IPS-11a (cell line): ENCODE results near the gene NQO2.
A peak's percentile ranks its signal among the peaks of the same experiment; 100 is the strongest.
"Not testable (repeated sequence)": the region's sequence is repeated elsewhere in the genome, so short reads cannot be mapped to it uniquely, and the experiment has no call there.

Experiments used
- H3K4me3 ChIP-seq: one replicate; pipeline ENCODE4 v1.5.1; 2013; ENCODE audit warnings: low read depth, low read length, control low read depth

The NQO2 gene

DNA sequence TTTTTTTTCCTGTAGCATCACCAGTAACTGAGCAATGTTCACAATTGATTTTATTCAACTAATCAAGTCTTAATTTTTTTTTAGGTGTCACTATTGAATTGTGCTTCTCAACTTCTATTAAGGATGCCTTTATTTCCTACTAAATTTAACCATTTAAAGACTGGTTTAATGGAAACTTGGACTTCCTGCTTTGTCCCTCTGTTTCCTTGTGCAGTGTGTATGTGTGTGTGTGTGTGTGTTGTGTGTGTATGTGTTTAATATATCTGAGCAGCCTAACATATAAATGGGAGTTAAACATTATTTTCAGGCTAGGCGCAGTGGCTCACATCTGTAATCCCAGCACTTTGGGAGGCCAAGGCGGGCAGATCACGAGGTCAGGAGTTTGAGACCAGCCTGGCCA, 30.1 kb upstream of the NQO2 start:
- no peak overlapping the region for H3K4me3 ChIP-seq

DNA sequence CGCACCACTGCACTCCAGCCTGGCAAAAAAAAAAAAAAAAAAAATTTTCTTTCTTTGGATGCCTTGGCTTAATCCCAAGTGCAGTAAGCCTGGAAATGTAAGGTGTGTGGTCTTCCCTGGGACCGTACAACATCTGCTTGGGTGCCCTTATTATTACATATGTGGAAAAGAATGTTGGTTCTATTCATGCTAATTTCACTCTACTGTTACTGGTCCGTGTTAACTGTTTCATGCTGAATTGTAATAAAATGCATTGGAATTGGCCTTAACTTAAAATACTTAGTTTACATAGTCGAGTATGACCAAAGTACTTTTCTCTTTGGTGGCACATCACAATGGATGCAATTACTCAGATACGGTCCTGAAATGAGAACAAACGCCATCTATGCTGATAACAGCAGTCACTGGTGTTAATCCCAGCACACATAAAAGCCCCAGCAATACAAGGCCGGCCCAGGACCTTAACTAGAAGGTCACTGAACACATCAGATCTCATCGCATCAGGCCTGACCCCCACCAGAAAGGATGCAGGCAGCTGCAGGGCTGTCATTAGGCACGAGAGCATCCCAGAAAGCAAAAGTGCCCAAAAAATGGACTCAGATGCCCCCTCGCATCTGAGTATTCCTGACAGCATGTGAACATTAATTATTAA, 29.5 kb upstream of the NQO2 start:
- H3K4me3 ChIP-seq: no peak overlapping the region

DNA sequence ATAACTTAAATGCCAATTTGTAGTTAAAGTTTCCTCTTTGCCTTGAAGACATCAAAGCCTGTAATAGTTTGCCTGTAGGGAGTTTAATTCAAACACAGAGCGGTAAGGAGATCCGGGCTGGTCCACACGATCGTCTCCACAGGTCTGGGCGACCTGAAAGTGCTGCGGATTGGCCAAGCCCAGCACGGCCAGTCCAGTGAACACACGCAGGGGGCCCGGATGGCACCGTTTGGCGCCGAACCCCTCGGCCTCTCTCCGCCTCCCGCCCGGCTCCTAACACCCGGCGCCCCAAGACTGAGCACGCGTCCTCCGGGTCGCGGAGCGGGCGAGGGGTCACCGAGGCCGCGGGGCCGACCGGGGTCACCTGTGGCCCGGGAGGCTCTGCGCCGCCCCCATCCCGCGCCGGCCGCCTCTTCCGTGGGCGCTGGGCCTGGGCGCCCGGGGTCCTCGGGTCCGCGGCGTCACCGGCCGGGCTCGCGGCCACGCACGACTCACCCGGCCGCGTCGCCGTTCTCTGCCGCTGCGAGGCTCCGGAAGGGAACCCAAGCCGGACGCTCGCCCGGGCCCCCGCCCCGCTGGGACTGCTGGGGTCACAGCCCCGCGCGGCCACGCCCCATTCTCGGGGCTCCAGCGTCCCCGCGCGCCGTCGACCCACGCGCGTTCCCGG, 28.8 kb upstream of the NQO2 start:
- peak overlapping the region; percentile 50 for H3K4me3 ChIP-seq

DNA sequence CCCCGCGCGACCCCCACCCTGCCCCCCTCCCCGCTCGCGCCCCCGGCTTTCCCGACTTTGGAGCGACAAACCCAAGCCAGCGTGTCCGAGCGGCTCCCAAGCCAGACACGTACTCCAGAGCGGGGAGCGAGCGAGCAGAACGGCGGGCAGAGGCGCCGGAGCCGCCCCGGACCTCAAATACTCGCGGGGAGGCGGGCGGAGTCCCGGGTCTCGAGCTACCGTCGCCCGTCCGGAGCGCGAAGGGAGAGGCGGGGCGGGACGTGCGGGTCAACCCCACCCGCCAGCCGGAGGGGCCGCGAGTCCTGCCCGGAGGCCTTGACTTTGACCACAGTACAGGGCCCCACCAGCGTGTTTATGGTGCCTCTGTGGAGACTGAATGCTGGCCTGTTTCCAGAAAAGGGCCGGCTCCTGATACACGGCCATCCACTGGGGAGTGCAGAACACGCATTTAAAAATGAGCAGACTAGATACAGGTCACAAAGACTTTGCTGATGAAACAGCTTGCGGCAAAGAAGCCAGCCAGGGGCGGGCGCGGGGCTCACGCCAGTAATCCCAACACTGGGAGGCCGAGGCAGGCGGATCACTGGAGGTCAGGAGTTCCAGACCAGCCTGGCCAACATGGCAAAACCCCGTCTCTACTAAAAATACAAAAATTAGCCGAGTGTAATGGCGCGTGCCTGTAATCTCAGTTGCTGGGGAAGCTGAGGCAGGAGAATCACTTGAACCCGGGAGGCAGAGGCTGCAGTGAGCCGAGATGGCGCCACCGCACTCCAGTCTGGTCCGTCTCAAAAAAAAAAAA, 28.1 kb upstream of the NQO2 start, which contains the start of gene SERPINB6:
Gene SERPINB6 (minus strand): TSS at position 148 of the 799 bp plus-strand sequence. CDS start 12,235 bp downstream, outside the sequence.
- peak within 1 kb of the TSS; percentile 50 for H3K4me3 ChIP-seq

DNA sequence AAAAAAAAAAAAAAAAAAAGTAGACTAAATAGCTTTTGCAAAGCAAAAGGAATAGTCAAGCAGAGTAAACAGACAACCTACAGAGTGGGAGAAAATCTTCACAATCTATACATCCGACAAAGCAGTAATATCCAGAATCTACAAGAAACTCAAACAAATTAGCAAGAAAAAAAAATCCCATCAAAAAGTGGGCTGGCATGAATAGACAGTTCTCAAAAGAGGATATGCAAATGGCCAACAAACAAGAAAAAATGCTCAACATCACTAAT, 27.5 kb upstream of the NQO2 start:
- not testable (repeated sequence) for H3K4me3 ChIP-seq

DNA sequence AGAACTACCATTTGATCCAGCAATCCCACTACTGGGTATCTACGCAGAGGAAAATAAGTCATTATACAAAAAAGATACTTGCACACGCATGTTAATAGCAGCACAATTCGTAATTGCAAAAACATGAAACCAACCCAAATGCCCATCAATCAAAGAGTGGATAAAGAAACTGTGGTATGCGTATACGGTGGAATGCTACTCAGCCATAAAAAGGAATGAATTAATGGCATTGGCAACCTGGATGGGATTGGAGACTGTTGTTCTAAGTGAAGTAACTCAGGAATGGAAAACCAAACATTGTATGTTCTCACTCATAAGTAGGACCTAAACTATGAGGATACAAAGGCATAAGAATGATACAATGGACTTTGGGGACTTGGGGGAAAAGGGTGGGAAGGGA, 27.0 kb upstream of the NQO2 start:
- H3K4me3 ChIP-seq: not testable (repeated sequence)

DNA sequence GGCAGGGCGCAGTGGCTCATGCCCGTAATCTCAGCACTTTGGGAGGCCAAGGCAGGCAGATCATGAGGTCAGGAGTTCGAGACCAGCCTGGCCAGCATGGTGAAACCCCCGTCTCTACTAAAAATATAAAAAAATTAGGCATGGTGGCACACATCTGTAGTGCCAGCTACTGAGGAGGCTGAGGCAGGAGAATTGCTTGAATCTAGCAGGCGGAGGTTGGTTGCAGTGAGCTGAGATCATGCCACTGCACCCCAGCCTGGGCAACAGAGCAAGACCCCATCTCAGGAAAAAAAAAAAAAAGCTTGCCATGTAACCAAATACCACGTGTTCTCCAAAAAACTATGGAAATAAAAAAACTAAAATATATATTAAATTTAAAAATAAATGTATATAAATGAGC, 26.5 kb upstream of the NQO2 start:
- H3K4me3 ChIP-seq: not testable (repeated sequence)

DNA sequence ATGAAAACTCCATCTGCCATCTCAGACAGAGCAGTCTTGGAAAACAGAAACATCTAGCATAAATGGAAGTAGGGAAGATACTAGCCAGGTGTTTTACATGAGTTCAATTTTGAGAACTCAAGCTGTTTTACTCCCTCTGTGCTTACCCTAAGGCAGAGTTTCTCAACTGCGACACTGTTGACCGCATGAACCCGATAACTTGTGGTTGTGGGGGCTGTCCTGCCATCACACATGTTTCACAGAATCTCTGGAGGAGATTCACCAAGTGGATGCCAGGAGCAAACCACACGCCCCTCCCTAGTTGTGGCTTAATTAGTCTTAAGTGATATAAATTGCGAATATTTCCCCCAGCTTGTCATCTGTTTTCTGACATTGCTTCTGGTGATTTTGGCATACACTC, 26.0 kb upstream of the NQO2 start:
- no peak overlapping the region for H3K4me3 ChIP-seq

DNA sequence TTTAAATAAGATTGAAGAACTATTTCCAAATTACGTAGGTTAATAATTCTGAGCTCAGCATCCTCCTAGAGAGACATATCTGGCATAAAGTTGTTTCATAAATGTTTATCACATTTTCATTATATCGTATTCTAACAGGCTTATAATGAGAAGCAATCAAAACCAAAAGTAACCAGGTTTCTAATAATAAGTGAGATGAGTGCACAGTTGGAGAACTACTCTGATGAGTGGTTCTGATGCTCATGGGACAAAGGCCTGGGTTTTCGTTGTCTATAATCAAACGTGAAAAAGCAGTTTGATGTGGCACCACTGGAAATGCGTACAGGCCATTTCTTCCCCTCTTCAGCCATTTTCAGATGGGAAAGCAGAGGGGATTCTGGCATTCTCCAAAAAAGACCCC, 23.6 kb upstream of the NQO2 start:
- no peak overlapping the region for H3K4me3 ChIP-seq

DNA sequence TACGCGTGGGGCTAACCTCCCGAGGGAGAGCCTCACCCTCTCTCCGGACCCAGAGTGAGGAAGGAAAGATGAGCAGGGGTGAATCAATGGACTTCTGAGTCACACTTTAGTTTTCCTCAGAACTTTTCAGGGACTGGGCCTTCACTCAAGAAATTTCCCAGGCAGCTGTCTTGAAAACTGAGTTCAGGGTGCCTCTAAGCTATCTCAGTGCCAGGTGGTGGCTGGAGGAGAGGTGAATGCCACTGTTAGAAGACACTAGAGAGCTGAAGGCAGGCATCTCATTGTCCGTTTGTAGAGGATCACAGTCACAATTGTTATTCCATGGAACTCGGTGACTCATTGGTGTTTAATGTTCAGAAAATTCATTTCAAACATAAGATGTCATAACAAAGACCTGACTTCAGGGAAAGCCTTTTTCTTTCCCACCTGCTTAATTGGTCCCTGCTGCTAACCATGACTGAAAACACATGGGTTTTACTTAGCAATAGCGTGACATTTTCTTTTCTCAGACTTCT, 23.1 kb upstream of the NQO2 start:
- H3K4me3 ChIP-seq: no peak overlapping the region

DNA sequence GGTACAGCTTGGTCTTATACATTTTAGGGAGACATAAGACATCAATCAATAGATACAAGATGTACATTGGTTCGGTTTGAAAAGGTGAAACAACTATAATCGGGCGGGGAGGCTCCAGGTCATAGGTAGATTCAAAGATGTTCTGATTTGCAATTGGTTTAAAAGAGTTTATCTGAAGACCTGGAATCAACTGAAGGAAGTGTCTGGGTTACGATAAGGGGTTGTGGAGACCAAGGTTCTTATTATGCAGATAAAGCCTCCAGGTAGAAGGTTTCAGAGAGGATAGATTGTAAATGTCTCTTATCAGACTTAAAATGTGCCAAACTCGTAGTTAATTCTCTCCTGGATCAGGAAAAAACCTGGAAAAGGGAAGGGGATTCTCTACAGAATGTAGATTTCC, 22.4 kb upstream of the NQO2 start:
- H3K4me3 ChIP-seq: no peak overlapping the region

DNA sequence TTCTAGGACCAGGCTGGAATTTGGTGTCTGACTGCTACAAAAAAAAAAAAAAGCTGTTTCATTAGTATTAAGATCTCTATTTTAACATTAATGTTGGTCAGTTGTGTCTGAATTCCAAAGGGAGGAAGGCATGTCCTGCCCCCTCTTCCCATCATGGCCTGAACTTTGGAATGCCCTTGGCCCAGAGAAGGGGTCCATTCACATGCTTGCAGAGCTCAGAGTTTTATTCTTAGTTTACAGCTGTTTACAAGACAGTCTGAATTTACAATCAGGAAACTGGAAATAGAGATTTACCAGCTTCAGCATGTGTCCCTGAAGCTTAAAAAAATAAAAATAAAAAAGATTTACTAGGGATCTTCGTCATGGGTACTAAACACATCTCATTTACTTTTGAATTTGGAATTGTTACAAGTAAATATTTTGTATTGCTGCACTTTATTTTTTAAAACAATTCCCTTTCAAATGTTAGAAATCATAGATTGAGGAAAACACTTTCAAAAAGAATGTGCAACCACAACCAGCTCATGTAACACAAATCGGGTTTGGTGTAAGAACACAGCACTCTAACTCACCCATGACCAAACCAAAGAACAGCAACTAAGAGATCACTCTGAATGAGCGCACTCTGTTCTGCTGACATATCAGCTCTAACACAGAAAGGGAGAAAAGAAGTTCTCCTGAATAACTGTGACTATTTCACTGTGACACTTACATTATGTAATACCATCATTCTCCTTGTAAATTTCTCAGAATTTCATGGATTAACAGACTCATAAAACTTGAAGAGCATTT, 21.7 kb upstream of the NQO2 start:
- H3K4me3 ChIP-seq: no peak overlapping the region

DNA sequence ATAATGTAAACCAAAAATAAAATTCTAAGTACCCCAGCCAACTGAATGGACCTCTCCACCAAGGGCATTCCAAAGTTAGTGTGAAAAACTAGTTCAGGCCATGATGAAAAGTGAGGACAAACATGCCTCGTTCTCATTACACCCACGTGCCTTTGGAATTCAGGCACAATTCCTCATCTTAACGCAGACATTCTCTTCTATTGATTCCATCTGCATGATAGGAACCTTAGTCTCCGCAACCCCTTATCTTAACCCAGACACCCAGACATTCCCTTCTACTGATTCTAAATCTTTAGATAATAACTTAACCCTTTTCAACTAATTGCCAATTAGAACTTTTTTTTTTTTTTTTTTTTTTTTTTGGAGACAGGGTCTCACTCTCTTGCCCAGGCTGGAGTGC, 20.8 kb upstream of the NQO2 start:
- no peak overlapping the region for H3K4me3 ChIP-seq

DNA sequence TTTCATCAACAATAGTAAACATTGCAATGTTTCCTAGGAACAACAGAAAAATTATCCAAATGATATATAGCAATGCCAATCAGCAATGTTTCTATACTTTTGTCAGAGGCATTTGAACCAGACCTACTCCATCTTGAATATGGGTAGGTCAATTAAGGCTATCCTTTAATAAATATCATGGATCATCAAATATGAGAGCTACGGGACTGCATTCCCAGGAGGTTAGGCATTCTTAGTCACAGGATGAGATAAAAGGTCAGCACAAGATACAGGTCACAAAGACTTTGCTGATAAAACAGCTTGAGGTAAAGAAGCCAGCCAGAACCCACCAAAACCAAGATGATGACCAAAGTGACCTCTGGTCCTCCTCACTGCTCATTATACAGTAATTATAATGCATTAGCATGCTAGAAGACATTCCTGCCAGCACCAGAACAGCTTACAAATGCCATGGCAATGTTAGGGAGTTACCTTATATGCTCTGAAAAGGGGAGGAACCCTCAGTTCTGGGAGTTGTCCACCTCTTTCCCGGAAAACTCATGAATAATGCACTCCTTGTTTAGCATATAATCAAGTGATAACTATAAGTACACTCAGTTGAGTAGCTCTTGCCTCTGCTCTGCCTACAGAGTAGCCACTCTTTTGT, 19.8 kb upstream of the NQO2 start:
- no peak overlapping the region for H3K4me3 ChIP-seq

DNA sequence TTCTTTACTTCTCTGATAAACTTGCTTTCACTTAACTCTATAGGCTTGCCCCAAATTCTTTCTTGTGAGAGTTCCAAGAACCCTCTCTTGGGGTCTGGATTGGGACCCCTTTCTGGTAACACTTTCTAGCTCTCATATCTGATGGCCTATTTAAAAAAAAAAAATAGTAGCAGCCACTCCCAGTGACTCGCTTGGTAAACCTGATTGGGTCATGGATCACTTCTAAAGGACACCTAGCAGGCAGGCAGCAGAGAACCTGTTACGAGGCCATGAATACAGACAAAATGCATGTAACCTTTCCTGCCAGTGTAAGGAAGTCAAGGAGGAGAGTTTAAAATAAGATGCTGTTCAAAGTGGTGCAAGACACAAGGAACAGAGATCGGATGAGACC, 19.2 kb upstream of the NQO2 start:
- no peak overlapping the region for H3K4me3 ChIP-seq

DNA sequence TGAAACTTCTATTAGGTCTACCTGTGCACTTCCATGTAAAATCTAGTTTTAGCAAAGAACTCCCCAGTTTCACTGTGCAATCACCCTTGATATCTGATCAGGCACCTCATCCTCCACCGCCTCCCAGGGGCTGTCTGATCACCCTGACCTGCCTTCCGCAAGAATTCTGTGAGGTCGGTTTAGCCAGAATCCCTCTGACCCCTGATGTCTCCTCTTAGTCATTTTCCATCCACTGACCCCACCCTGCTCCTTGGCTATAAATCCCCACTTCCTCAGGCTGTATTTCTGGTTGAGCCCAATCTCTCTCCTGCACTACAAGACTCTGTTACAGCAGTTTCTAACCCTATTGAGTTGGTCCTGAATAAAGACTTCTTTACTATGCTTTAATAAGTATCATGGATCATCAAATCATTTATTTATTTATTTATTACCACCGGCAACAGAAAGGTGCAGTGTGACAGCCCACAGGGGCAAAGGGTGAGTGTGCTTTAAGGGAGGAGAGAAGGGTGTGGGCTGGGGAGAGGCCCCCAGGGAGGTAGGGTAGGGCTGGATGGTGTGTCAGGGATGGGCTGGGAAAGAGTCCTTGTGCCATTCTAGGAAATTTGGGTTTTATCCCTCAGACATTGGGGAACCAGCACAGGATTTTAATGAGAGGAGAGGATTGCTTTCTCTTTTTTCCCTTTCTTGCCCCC, 17.1 kb upstream of the NQO2 start:
- no peak overlapping the region for H3K4me3 ChIP-seq

DNA sequence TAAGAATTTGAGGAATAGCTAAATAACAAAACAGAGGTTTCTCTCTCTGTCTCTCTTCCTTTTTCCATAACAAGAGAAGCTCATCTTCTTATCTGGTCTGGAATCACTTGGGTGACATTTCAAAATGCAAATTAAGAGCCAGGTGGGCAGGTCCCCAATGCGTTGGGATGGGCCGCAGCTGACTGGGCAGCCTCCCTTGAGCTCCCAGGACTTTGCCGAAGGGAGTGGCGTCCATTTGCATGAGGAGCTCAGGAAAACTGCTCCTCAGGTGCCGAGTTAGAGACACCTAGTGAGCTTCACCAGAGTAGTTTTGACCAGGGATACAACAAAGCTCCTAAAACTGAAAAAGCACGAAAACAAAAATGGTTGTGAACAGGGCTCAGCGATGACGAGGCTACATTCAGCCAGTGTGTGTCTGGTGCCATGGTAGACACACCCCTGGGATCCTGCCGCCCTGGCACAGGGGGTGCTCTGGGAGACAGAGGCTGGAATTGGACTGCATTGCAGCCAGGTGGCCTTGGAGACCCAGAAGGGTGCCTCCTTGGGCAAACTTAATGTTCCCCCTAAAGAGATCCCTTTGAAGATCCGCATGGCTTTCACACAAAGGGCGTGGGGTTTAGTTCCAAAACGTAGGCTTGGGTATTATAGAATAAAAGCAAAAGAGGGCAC, 14.8 kb upstream of the NQO2 start:
- H3K4me3 ChIP-seq: no peak overlapping the region

DNA sequence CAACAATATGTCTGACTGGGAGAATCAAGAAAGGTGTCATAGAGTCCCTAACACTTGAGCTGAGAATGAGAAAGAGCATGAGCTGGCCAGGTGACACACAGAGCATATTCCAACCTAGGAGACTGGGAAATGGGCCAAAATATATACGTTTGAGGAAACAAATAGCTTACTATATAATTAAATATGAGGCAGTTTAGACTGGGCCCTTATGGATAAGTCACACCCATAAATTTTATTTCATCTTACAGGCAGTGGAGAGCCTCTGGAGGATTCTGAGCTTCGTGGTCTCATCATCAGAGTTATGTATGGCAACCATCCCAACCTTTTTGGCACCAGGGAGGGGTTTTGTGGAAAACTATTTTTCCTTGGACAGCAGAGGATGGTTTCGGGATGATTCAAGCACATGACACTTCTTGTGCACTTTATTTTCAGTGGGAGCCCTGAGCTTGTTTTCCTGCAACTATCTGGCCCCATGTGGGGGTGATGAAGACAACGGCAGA, 12.9 kb upstream of the NQO2 start:
- no peak overlapping the region for H3K4me3 ChIP-seq

DNA sequence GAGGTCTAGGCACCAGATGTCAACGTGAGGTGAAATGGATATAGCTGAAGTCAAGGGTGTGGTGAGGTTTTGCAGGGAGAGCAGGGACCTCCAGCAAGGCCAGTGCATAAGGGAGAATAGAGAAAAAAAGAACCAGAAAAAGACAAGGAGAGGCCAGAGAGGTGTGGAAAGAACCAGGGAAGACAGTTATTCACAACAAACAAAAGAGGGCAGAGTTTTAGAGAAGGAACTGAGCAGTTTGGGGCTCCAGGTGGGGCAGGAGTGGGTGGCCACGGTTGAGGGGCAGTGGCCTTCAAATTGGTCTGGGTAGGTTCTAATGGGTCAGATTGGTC, 11.6 kb upstream of the NQO2 start:
- H3K4me3 ChIP-seq: peak overlapping the region; percentile 66
